Measurements from ENCODE around the gene DDX53.

DDX53 gene

GRCh38 chrX:23052324-23052723, 52.6 kb downstream of the DDX53 start:
- DNase-seq = no peak

Measured in activated CD4-positive, alpha-beta T cell treated with anti-CD3 and anti-CD28 coated beads, Interleukin-2, amount 50 U/mL, for 48 hours (primary cell).